ENCODE data around the gene MDM2.
"Not testable (repeated sequence)": the region's sequence is repeated elsewhere in the genome, so short reads cannot be mapped to it uniquely, and the experiment has no call there.

The MDM2 gene

GRCh38 chr12:68785823-68786222, 22.2 kb upstream of the MDM2 start:
- DNase-seq (ENCODE audit: low read depth): no peak

- no peak for DNase-seq (ENCODE audit: low read depth)
These were observed 21.0 kb upstream of the MDM2 start for GRCh38 chr12:68786929-68787328.

- DNase-seq (ENCODE audit: low read depth): no peak
These were observed 19.3 kb upstream of the MDM2 start for GRCh38 chr12:68788554-68789143.

- no peak for DNase-seq (ENCODE audit: low read depth)
These were observed 18.7 kb upstream of the MDM2 start for GRCh38 chr12:68789144-68789878.

GRCh38 chr12:68790081-68790951, 17.7 kb upstream of the MDM2 start:
- no peak for DNase-seq (ENCODE audit: low read depth)

GRCh38 chr12:68790952-68791234, 17.1 kb upstream of the MDM2 start:
- DNase-seq (ENCODE audit: low read depth): no peak

- no peak for DNase-seq (ENCODE audit: low read depth)
These were observed 16.0 kb upstream of the MDM2 start for GRCh38 chr12:68791897-68792481.

GRCh38 chr12:68792952-68793351, 15.0 kb upstream of the MDM2 start:
- DNase-seq (ENCODE audit: low read depth): peak; percentile 9

- DNase-seq (ENCODE audit: low read depth): no peak
These were observed 14.5 kb upstream of the MDM2 start for GRCh38 chr12:68793436-68793835.

- DNase-seq (ENCODE audit: low read depth): no peak
These were observed 13.9 kb upstream of the MDM2 start for GRCh38 chr12:68793975-68794652.

GRCh38 chr12:68794653-68795251, 13.2 kb upstream of the MDM2 start:
- DNase-seq (ENCODE audit: low read depth): no peak

GRCh38 chr12:68796399-68796798, 11.6 kb upstream of the MDM2 start:
- no peak for DNase-seq (ENCODE audit: low read depth)

GRCh38 chr12:68798882-68799234, 9.1 kb upstream of the MDM2 start:
- DNase-seq (ENCODE audit: low read depth): no peak

GRCh38 chr12:68800294-68800693, 7.7 kb upstream of the MDM2 start:
- no peak for DNase-seq (ENCODE audit: low read depth)

GRCh38 chr12:68801124-68801523, 6.9 kb upstream of the MDM2 start:
- not testable (repeated sequence) for DNase-seq (ENCODE audit: low read depth)

GRCh38 chr12:68802372-68802745, 5.6 kb upstream of the MDM2 start:
- not testable (repeated sequence) for DNase-seq (ENCODE audit: low read depth)

GRCh38 chr12:68802911-68803651, 4.9 kb upstream of the MDM2 start:
- not testable (repeated sequence) for DNase-seq (ENCODE audit: low read depth)

- no peak for DNase-seq (ENCODE audit: low read depth)
These were observed 3.9 kb upstream of the MDM2 start for GRCh38 chr12:68803948-68804656.

- DNase-seq (ENCODE audit: low read depth): no peak
These were observed 3.1 kb upstream of the MDM2 start for GRCh38 chr12:68804657-68805591.

Data from activated T-cell treated with anti-CD3 and anti-CD28 coated beads for 48 hours (primary cell).